Stimulated activated CD8-positive, alpha-beta memory T cell treated with anti-CD3 and anti-CD28 coated beads, Interleukin-7, amount 100 ng/mL, for 4 hours (primary cell): ENCODE results near the gene HOXA13.

Experiments used
- DNase-seq, 2 donors: peaks; one replicate each; pipeline ENCODE4 v3.0.0-alpha.2; 2020; ENCODE audit warnings: low read depth in 2 of 2

Gene HOXA13

DNA sequence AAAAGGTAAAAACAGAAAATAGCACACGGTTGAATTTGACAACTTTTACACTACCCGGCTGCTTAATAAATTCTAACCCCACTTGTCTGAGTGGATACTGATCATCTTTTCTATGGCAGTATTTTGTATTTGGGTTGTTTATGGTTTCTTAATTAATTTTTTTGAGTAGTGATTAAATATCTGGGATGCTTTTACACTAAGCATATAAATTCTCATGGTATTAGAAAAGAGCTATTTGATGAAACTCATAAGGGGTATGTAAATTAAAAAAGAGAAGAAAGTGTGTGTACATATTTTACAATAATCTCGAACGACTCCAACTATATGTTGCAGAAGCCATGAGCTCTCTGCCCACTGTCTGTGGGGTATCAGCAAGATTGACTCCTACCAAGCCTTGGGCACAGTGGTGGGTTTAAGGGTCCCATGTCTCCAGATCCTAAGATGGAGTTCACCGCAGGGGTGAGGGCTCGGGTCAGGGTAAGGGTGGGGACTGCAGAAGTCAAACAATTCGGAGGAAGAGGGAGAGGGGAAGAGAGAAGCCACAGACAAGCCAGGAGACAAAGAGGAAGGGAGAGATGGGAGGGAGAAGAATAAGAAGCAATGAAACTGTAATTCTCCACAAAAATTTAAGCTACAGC lies 7.6 kb upstream of the HOXA13 start:
- DNase-seq = no peak

DNA sequence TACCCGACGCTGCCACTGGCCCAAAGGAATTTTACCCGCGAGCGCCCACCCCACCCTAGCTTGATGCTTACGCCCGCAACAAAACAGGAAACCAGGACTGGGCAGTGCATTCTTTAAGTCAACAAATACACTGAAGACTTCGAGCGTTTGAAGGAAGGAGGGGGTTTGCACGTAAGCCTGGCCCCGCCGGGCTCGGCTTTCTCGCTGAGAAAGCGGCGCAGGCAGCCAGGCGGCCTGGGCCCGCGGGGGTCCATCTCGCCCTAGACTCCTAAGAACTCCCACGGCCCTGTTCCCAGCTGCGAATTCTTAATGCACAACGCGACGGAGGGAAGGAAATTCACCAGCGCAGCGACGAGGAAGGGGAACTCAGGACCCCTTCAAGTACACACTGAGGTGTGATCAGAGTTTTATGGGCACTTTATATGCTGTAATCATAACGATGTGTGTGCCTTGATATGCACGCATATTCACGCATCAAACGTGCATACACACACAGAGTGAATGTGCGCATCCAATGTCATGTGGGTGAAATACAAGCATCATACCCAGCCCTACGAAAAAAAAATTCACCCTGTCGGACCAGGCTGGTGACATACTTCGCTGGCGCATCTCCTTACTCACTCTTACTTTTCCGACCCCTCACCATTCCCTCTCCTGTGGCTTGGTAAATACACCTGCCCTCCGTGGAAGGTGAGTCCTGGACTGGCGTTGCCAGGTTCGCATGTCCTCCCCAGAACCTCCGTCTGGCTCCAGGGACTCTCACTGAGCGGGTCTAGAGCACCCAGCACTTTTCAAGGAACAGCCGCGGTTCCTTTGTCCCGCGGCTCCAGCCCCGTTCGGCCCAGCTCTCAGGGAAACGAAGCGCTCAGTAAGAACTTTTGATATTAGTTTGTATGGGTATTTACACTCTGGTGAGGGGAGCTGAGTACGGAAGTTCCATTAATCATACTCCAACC lies 5.7 kb upstream of the HOXA13 start:
- no peak for DNase-seq

GRCh38 chr7:27204851-27205322 lies 5.0 kb upstream of the HOXA13 start:
- DNase-seq = no peak

DNA sequence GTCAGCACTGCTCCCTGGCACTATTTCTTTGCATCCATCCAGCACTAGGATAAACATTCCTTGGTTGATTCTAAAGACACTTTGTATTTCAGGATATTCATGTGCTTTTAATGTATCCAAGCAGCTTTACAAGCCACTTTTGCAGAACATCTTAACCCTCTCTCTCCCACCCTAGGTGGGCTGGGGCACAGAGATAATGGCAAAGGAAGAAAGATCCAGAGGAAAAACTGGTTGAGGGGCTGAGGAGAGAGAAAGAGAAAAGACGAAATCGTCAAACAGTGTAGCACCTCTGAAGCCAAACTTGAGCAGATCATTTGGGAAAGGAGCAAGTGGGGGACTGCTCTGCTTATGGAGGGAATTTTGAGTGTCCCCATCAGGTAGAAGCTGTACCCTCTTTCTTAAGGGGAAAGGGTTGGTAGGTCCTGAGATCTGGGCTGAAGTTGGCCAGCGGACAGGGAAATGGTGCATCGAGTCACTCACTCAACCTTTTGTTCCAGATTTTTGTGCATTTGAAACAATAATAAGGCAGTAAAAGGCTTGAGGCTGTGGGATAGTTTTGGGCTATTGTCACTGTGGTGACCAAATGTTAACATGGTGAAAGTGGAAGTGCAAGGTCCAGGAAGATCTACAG lies 4.2 kb upstream of the HOXA13 start:
- DNase-seq = no peak

DNA sequence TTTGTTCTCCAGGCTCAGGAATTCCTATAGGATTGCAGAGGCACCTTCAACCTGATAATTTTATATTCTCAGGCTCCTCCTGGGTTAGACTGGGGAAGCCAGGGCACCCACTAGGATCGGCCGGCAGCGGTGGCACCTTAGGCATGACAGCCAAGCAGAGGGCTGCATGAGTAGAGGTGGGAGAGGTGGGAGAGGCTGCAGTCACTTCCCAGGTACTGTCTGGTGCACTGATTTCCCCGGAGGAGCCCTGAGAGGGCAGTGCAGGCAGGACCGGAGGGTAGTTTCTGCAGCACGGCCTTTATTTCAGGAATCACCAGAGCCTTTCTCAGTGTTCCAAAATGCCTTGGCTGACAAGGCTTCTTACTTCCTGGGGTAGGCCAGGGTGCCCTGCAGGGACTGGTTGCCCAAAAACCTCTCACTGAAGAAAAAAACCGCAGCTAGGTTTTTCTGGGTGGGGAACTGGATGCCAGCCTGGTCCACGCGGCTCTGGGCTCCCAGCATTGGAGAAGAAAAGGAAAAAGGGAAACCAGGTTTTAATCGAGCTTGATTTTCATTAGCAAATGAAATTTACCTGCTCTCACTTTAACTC lies 3.6 kb upstream of the HOXA13 start:
- no peak for DNase-seq

GRCh38 chr7:27202862-27203134 lies 2.9 kb upstream of the HOXA13 start:
- no peak for DNase-seq

GRCh38 chr7:27202018-27202861 lies 2.3 kb upstream of the HOXA13 start:
- DNase-seq = no peak

- no peak for DNase-seq
Measured at GRCh38 chr7:27201580-27202017, 1.7 kb upstream of the HOXA13 start.

GRCh38 chr7:27200761-27201579 lies 1.1 kb upstream of the HOXA13 start:
- no peak for DNase-seq

DNA sequence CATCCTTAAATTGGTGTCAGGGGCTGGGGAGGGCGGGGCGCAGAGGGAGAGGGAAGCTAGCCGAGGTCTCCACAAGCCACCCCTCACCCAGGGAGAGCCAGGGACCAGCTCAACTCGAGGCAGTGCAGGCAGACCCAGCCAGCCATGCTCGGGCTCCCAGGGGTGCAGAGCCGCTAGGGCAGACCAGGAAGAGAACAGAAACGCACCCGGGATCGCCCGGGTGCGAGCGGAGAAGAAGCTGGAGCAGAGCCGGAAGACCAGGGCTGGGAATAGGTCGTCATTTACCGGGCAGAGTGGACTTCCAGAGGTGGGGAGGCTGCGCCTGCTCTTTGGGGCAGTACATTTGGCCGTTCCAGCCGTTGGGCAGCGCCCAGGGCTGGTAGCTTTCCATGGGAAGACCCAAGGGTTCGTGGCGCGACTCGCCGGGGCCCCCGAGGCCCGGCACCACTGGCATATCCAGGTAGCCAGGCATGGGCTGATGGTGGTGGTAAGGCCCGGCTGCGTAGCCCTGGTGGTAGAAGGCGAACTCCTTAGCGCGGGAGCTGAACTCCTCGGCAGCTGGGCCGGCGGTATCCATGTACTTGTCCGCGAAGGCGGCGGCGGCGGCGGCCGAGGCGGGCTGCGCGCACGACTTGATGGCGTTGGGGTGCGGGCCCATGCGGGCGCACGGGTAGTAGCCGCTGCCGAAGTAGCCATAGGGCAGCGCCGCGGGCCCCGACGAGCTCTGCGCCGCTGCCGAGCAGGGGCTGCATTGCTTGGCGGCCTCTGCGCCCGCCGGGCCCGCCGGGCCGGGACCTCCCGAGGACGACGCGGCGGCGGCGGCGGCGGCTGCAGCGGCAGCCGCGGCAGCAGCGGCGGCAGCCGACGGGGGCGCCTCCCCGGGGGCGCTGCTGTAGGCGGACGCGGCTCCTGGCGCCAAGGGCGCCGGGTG lies 755 bp downstream of the HOXA13 start:
- DNase-seq = no peak

- no peak for DNase-seq
Measured at GRCh38 chr7:27198138-27198841, 1.6 kb downstream of the HOXA13 start.

GRCh38 chr7:27197137-27198042 lies 2.5 kb downstream of the HOXA13 start:
- no peak for DNase-seq

- DNase-seq = peak; percentile 61 to 71
Measured at GRCh38 chr7:27196287-27196767, 3.6 kb downstream of the HOXA13 start.

DNA sequence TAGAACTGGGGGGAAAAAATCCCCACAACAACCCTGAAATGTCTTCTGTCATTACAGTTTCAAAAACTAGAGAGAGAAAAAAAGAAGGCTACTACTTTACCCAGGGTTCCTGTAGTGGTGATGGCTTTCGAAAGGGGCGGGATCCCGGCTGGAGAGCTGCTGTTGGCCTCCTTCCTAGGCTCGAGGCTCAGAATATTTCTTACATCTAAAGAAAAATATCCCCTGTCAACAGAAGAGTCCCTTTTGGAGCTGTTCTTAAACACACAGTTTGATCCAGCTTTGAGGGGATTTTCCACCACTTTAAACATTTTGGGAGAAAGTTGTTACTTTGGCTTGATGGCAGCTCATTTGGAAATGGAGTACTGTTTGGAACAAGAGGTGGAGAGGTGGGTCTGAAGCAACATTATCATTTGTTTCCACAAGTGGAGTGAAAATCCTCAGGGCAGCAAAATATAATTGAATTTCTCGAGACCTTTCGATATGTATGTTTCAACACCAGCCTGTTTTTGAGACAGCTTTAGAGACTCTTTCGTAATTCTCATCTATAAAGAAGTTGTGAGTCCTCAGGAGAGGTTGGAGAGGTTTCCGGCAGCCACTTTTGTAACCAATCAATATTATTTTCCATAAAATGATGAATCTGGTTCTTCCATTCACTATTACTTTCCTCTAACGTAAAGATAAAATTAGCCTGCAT lies 5.1 kb downstream of the HOXA13 start:
- no peak for DNase-seq

DNA sequence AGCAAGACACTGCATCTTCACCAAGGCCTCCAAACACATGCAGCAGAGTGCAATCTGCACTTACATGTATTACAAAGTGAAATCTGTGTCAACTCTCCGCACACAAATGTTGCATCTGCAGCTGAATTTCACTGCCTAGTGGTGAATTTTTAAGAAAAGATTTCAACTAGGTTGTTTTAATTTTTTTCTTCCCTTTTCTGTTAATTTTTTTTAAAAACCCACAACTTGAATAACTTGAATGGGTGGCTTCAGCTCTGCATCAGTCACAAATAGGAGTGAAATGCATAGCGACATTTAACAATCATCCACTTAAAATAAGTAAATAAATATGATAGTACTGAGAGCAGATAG lies 5.9 kb downstream of the HOXA13 start:
- DNase-seq = no peak

GRCh38 chr7:27193335-27194001 lies 6.4 kb downstream of the HOXA13 start:
- DNase-seq = no peak
